H1 (cell line): ENCODE results near the gene SERPINH1.

Experiments used
- CHD7 ChIP-seq: fragments of 300-600 bp; sonication (generic); IDR thresholded peaks from 2 replicates; pipeline ENCODE4 v1.7.1; 2012; ENCODE audit warnings: low read length, moderate library complexity, mild to moderate bottlenecking, inconsistent platforms; ENCODE audit not compliant: insufficient replicate concordance
- POLR2A ChIP-seq, 2 experiments: IDR thresholded peaks; 1 replicate in 1 of 2; 2 replicates in 1 of 2; pipeline ENCODE4 v1.6.1; 2011; ENCODE audit warnings: low read depth in 2 of 2, low read length in 2 of 2, mild to moderate bottlenecking in 2 of 2; ENCODE audit errors: control extremely low read depth in 1 of 2
- SIX5 ChIP-seq: IDR thresholded peaks from 2 replicates; pipeline ENCODE4 v1.6.1; 2011; ENCODE audit warnings: mild to moderate bottlenecking, low read depth, low read length

- TF ChIP-seq SIX5 (no peak), POLR2A (IDR thresholded peaks at IDR 0.05; ENCODE audit: control extremely low read depth in 1 of 2, low read depth in 2 of 2, low read length in 2 of 2) (no peak; a peak in 1 of 3 replicates), CHD7 (no peak)
These were observed 2.0 kb downstream of the SERPINH1 start for GRCh38 chr11:75563978-75564552.
